T-cell (primary cell): ENCODE measurements around the gene KPNB1. TPM values are rescaled to one million over a fixed set of nuclear protein-coding genes. Genes with fewer than 3 reads are reported as not detected.

Source experiments
- ATAC-seq, 4 experiments: fragments of 200-7000 bp in 3 of 4; fragments of 150-1000 bp in 1 of 4; cut with Tn5 transposase; replicated peaks in 1 of 4; 1 replicate in 3 of 4; 2 replicates in 1 of 4; pipeline ENCODE4 v1.10.0; 2021; ENCODE audit warnings: moderate library complexity in 3 of 4, mild to moderate bottlenecking in 2 of 4, moderate number of reproducible peaks in 1 of 4
- CTCF ChIA-PET, 2 donors: fragments of 300-600 bp; sonication (Branson Sonifier 250); formaldehyde crosslinking; loops; one replicate each; lab custom pipeline; 2022; ENCODE audit warnings: antibody characterized with exemption in 2 of 2; lab: Charles Lee
- POLR2A ChIA-PET, 2 donors: fragments of 300-600 bp; sonication (Branson Sonifier 250); formaldehyde crosslinking; loops; one replicate each; lab custom pipeline; 2022; ENCODE audit warnings: antibody characterized with exemption in 2 of 2; lab: Charles Lee
- DNase-seq, 35 experiments: peaks; one replicate each; pipeline versions ENCODE4 v3.0.0 to v3.0.0-alpha.2; 2013 to 2023
- H3K27ac ChIP-seq: one replicate; pipeline ENCODE4 v1.5.1; 2013; ENCODE audit warnings: low read length
- H3K27me3 ChIP-seq, 2 experiments: replicated peaks in 1 of 2; 1 replicate in 1 of 2; 2 replicates in 1 of 2; pipeline versions ENCODE4 v1.6.1 to v1.7.0; 2013; ENCODE audit warnings: low read length in 1 of 2, mixed read lengths in 1 of 2; ENCODE audit not compliant: control insufficient read depth in 2 of 2, insufficient read depth in 2 of 2; ENCODE audit errors: extremely low read depth in 1 of 2
- H3K36me3 ChIP-seq, 2 donors: 1 replicate in 1 of 2; 2 replicates in 1 of 2; pipeline versions ENCODE4 v1.6.1 to v1.7.0; 2013; ENCODE audit warnings: low read length in 1 of 2; ENCODE audit not compliant: control insufficient read depth in 2 of 2, insufficient read depth in 1 of 2; ENCODE audit errors: extremely low read depth in 1 of 2
- H3K4me1 ChIP-seq, 2 experiments: 1 replicate in 1 of 2; 2 replicates in 1 of 2; pipeline versions ENCODE4 v1.6.1 to v1.7.0; 2013; ENCODE audit warnings: low read length in 2 of 2, mixed read lengths in 1 of 2; ENCODE audit not compliant: insufficient read depth in 2 of 2, control insufficient read depth in 1 of 2; ENCODE audit errors: extremely low read depth in 1 of 2
- H3K4me3 ChIP-seq, 2 donors: 1 replicate in 1 of 2; 2 replicates in 1 of 2; pipeline versions ENCODE4 v1.5.1 to v1.7.0; 2013; ENCODE audit warnings: mild to moderate bottlenecking in 2 of 2, low read length in 1 of 2, moderate library complexity in 1 of 2; ENCODE audit not compliant: control insufficient read depth in 1 of 2; ENCODE audit errors: extremely low read depth in 1 of 2
- H3K9me3 ChIP-seq: 2 replicates; pipeline ENCODE4 v1.7.0; 2013
- H3K27ac Mint-ChIP-seq, 2 donors: one replicate each; pipeline ENCODE4 v1.8.0; 2020 to 2021; ENCODE audit warnings: mild to moderate bottlenecking in 2 of 2, mixed read lengths in 2 of 2
- H3K27me3 Mint-ChIP-seq, 2 donors: one replicate each; pipeline ENCODE4 v1.8.0; 2021 to 2022; ENCODE audit warnings: mixed read lengths in 2 of 2
- H3K36me3 Mint-ChIP-seq: one replicate; pipeline ENCODE4 v1.8.0; 2021; ENCODE audit warnings: mixed read lengths
- H3K4me1 Mint-ChIP-seq, 3 donors: one replicate each; pipeline ENCODE4 v1.8.0; 2020 to 2022; ENCODE audit warnings: mixed read lengths in 3 of 3, mild to moderate bottlenecking in 1 of 3
- H3K4me3 Mint-ChIP-seq, 3 donors: one replicate each; pipeline ENCODE4 v1.8.0; 2020 to 2022; ENCODE audit warnings: mild to moderate bottlenecking in 3 of 3, mixed read lengths in 3 of 3, moderate library complexity in 3 of 3
- H3K9me3 Mint-ChIP-seq, 3 donors: one replicate each; pipeline ENCODE4 v1.8.0; 2020 to 2022; ENCODE audit warnings: mixed read lengths in 3 of 3
- WGBS: methylation state at CpG from one replicate; pipeline ENCODE4 v1.1.5; 2013; ENCODE audit warnings: missing lambda C conversion rate; ENCODE audit not compliant: insufficient coverage; 5-methylcytosine and 5-hydroxymethylcytosine counted together
- total RNA-seq, 35 experiments: library from RNA in 6 of 35; stranded (reverse) in 6 of 35; fragments of 120-200 nt in 1 of 35; gene quantifications; one replicate each; pipeline versions ENCODE4 v1.2.1 to v1.2.4 and lab custom pipeline; 2013 to 2026

Gene KPNB1
- total RNA-seq, 5 donors from 2014 or later (not counting 1 experiment from before 2014, with no cell fraction given): 216 to 262 (median 240) TPM

GRCh38 chr17:47717979-47718621, 68.4 kb downstream of the KPNB1 start:
- DNase-seq (peak in 1 of 35 experiments; percentile 39), ATAC-seq (peak in 1 of 4 experiments; percentile 35)
- Histone ChIP-seq H3K4me3 (peak overlapping the region in 1 of 2 donors; percentile 13), H3K27ac (peak overlapping the region; percentile 45), H3K36me3 (no peaks in the 10 kb centered on the region), H3K9me3 (no peaks in the 10 kb centered on the region), H3K4me1 (peaks cover 11 to 95% of the 10 kb centered on the region in 2 experiments), H3K27me3 (peaks cover 0 to 12% of the 10 kb centered on the region in 2 experiments)
- Mint-ChIP-seq H3K9me3 (no peaks in the 10 kb centered on the region), H3K36me3 (no peaks in the 10 kb centered on the region), H3K27ac (peak overlapping the region; percentile 79 to 83), H3K4me3 (peak overlapping the region in 1 of 3 donors; percentile 8), H3K4me1 (peaks cover 54 to 89% (median 76%) of the 10 kb centered on the region in 3 donors), H3K27me3 (peaks cover 0 to 2% of the 10 kb centered on the region in 2 donors)
- WGBS: 35% methylated on average over 8 of the region's 9 CpGs
- POLR2A ChIA-PET: interaction anchor here (0.7 to 0.8 kb wide), 2 partner anchors 17 to 904 kb away, joined by 3 to 4 read pairs; no protein-coding TSS in a partner anchor
- CTCF ChIA-PET: interaction anchor here in 1 of 2 donors (0.5 to 2.1 kb wide), 4 partner anchors 15 to 65 kb away, joined by 3 to 6 read pairs (median 5); partner anchors contain the start of gene TBX21

- Mint-ChIP-seq H3K4me3 (peak overlapping the region; percentile 8 to 35 (median 26)), H3K36me3 (no peaks in the 10 kb centered on the region), H3K27ac (peak overlapping the region; percentile 79 to 83), H3K9me3 (no peaks in the 10 kb centered on the region), H3K27me3 (peaks cover 0 to 2% of the 10 kb centered on the region in 2 donors), H3K4me1 (peaks cover 54 to 82% (median 75%) of the 10 kb centered on the region in 3 donors)
- ChIA-PET POLR2A (interaction anchor here (0.7 to 0.8 kb wide), 2 partner anchors 18 to 904 kb away, joined by 3 to 4 read pairs; no protein-coding TSS in a partner anchor), CTCF (interaction anchor here in 1 of 2 donors (0.5 to 2.1 kb wide), 5 partner anchors 14 to 252 kb away, joined by 3 to 6 read pairs (median 5); partner anchors contain the start of gene TBX21)
- no peak for DNase-seq
- H3K36me3 ChIP-seq: no peaks in the 10 kb centered on the region
- no peaks in the 10 kb centered on the region for H3K9me3 ChIP-seq
- WGBS: 32% methylated on average over 6 of the region's 8 CpGs
- H3K4me3 ChIP-seq: peak overlapping the region in 1 of 2 donors; percentile 13
- H3K27me3 ChIP-seq: peaks cover 0 to 12% of the 10 kb centered on the region in 2 experiments
- peak in 1 of 4 experiments; percentile 27 for ATAC-seq
- H3K4me1 ChIP-seq: peaks cover 11 to 87% of the 10 kb centered on the region in 2 experiments
- peak overlapping the region; percentile 45 for H3K27ac ChIP-seq
These were observed 69.1 kb downstream of the KPNB1 start for GRCh38 chr17:47718634-47719405.

- H3K4me1 Mint-ChIP-seq: peaks cover 54 to 76% (median 68%) of the 10 kb centered on the region in 3 donors
- H3K27me3 Mint-ChIP-seq: peaks cover 0 to 2% of the 10 kb centered on the region in 2 donors
- H3K9me3 ChIP-seq: no peaks in the 10 kb centered on the region
- H3K27ac ChIP-seq: peak overlapping the region; percentile 45
- H3K4me1 ChIP-seq: peaks cover 11 to 85% of the 10 kb centered on the region in 2 experiments
- ChIA-PET CTCF (interaction anchor here in 1 of 2 donors (0.7 to 2.1 kb wide), 2 partner anchors 18 to 251 kb away, joined by 3 to 6 read pairs; no protein-coding TSS in a partner anchor), POLR2A (no interaction called here)
- H3K27ac Mint-ChIP-seq: peak overlapping the region; percentile 79 to 83
- WGBS: 12% methylated on average over 4 of the region's 9 CpGs
- peak overlapping the region; percentile 8 to 35 (median 24) for H3K4me3 Mint-ChIP-seq
- ATAC-seq (peak; percentile 19 to 31 (median 30)), DNase-seq (peak in 4 of 35 experiments; percentile 23 to 63 (median 42))
- H3K36me3 Mint-ChIP-seq: no peaks in the 10 kb centered on the region
- H3K27me3 ChIP-seq: peaks cover 0 to 17% of the 10 kb centered on the region in 2 experiments
- no peaks in the 10 kb centered on the region for H3K36me3 ChIP-seq
- H3K4me3 ChIP-seq: peak overlapping the region in 1 of 2 donors; percentile 15
- no peaks in the 10 kb centered on the region for H3K9me3 Mint-ChIP-seq
These were observed 69.9 kb downstream of the KPNB1 start for GRCh38 chr17:47719411-47720152.

- ChIA-PET POLR2A (no interaction called here), CTCF (no interaction called here)
- Histone ChIP-seq H3K36me3 (no peaks in the 10 kb centered on the region), H3K4me3 (no peak overlapping the region), H3K27me3 (peaks cover 0 to 19% of the 10 kb centered on the region in 2 experiments), H3K4me1 (peaks cover 11 to 83% of the 10 kb centered on the region in 2 experiments), H3K27ac (peak overlapping the region; percentile 45), H3K9me3 (no peaks in the 10 kb centered on the region)
- H3K27ac Mint-ChIP-seq: peak overlapping the region; percentile 43 to 79
- peaks cover 50 to 76% (median 62%) of the 10 kb centered on the region in 3 donors for H3K4me1 Mint-ChIP-seq
- DNase-seq (no peak), ATAC-seq (no peak)
- H3K36me3 Mint-ChIP-seq: no peaks in the 10 kb centered on the region
- WGBS: 52% methylated on average over 6 of the region's 11 CpGs
- H3K9me3 Mint-ChIP-seq: no peaks in the 10 kb centered on the region
- H3K4me3 Mint-ChIP-seq: peak overlapping the region in 2 of 3 donors; percentile 31 to 53
- H3K27me3 Mint-ChIP-seq: peaks cover 2 to 3% of the 10 kb centered on the region in 2 donors
These were observed 70.5 kb downstream of the KPNB1 start for GRCh38 chr17:47720196-47720595.

- H3K27ac ChIP-seq: peak overlapping the region; percentile 45
- DNase-seq (peak in 32 of 35 experiments; percentile 17 to 76 (median 48)), ATAC-seq (peak; percentile 71 to 78 (median 74))
- H3K4me1 ChIP-seq: peaks cover 11 to 83% of the 10 kb centered on the region in 2 experiments
- CTCF ChIA-PET: interaction anchor here in 1 of 2 donors (0.8 kb wide), 1 partner anchor 21 kb away, joined by 3 read pairs; no protein-coding TSS in a partner anchor
- Mint-ChIP-seq H3K4me3 (peak overlapping the region; percentile 36 to 53 (median 41)), H3K4me1 (peaks cover 47 to 71% (median 55%) of the 10 kb centered on the region in 3 donors), H3K27ac (peak overlapping the region; percentile 16 to 43), H3K36me3 (no peaks in the 10 kb centered on the region), H3K27me3 (peaks cover 2 to 3% of the 10 kb centered on the region in 2 donors), H3K9me3 (no peaks in the 10 kb centered on the region)
- peak overlapping the region in 1 of 2 donors; percentile 19 for H3K4me3 ChIP-seq
- H3K36me3 ChIP-seq: no peaks in the 10 kb centered on the region
- WGBS: 0% methylated on average over 3 of the region's 36 CpGs
- H3K9me3 ChIP-seq: no peaks in the 10 kb centered on the region
- POLR2A ChIA-PET: no interaction called here
- H3K27me3 ChIP-seq: peaks cover 0 to 21% of the 10 kb centered on the region in 2 experiments
These were observed 71.2 kb downstream of the KPNB1 start for GRCh38 chr17:47720754-47721533.
